Stomach (tissue), 9 donors: Measurements from ENCODE around the gene DAPK2. TPM values are rescaled to one million over a fixed set of nuclear protein-coding genes. Genes with fewer than 3 reads are reported as not detected.

ENCODE experiments used
- DNase-seq, 2 donors: peaks; one replicate each; pipeline versions ENCODE4 v3.0.0 to v3.0.0-alpha.2; 2013 to 2019
- H3K27ac ChIP-seq, 5 donors: fragments of 200-600 bp in 4 of 5; sonication (generic) in 4 of 5; one replicate each; pipeline ENCODE4 v1.5.1; 2013 to 2019; ENCODE audit warnings: mild to moderate bottlenecking in 1 of 5, moderate library complexity in 1 of 5
- H3K27me3 ChIP-seq, 3 donors: fragments of 200-600 bp; sonication (generic); one replicate each; pipeline ENCODE4 v1.5.1; 2017 to 2019; ENCODE audit warnings: mixed run types in 1 of 3
- H3K36me3 ChIP-seq, 4 donors: fragments of 200-600 bp; sonication (generic); 1 replicate in 3 of 4; 2 replicates in 1 of 4; pipeline ENCODE4 v1.5.1; 2016 to 2019
- H3K4me1 ChIP-seq, 4 donors: fragments of 200-600 bp; sonication (generic); one replicate each; pipeline ENCODE4 v1.5.1; 2016 to 2019
- H3K4me3 ChIP-seq, 4 donors: fragments of 200-600 bp; sonication (generic) in 3 of 4; one replicate each; pipeline ENCODE4 v1.5.1; 2016 to 2019; ENCODE audit warnings: mild to moderate bottlenecking in 1 of 4
- H3K9me3 ChIP-seq, 4 donors: fragments of 200-600 bp; sonication (generic); one replicate each; pipeline ENCODE4 v1.5.1; 2016 to 2019
- EP300 ChIP-seq: sonication (generic); formaldehyde crosslinking; IDR thresholded peaks from one replicate; pipeline ENCODE4 v1.6.1; 2017; ENCODE audit warnings: antibody characterized with exemption
- POLR2A ChIP-seq, 4 donors: fragments of 450-650 bp; IDR thresholded peaks; one replicate each; pipeline ENCODE4 v1.6.1; 2016; ENCODE audit warnings: antibody characterized with exemption in 4 of 4, control low read depth in 2 of 4, mild to moderate bottlenecking in 1 of 4, moderate library complexity in 1 of 4
- POLR2AphosphoS5 ChIP-seq, 3 donors: sonication (generic); formaldehyde crosslinking; IDR thresholded peaks; one replicate each; pipeline ENCODE4 v1.6.1; 2016; ENCODE audit warnings: antibody characterized with exemption in 3 of 3
- WGBS, 5 donors: extraction: QIAGEN DNeasy Blood & Tissue Kit in 3 of 5; methylation state at CpG; one replicate each; pipeline versions ENCODE4 v1.1.5 to v1.1.7; 2013 to 2018; 5-methylcytosine and 5-hydroxymethylcytosine counted together
- intact Hi-C: fragments of 100-400 bp; cut with DNase I; formaldehyde crosslinking; loops from one replicate; pipeline ENCODE4 v1.15.1; 2023; ENCODE audit warnings: low total_unique reads
- polyA plus RNA-seq, 3 donors: library from polyadenylated mRNA; stranded (reverse); fragments of 200-250 nt; gene quantifications; one replicate each; pipeline ENCODE4 v1.2.3, GENCODE V29; 2013
- total RNA-seq, 5 donors: library from RNA; depleted of rRNA; stranded (reverse); fragments of >200 nt; gene quantifications; one replicate each; pipeline versions ENCODE4 v1.1.0 to v1.2.3, GENCODE V29; 2014 to 2016
- TF ChIP-seq, protein P1 (sequence below), 7 experiments: fragments of 450-650 bp in 4 of 7; fragments of 200-600 bp in 3 of 7; sonication (generic) in 3 of 7; IDR thresholded peaks; one replicate each; pipeline ENCODE4 v1.5.1; 2016 to 2019; ENCODE audit warnings: antibody characterized with exemption in 7 of 7, control low read depth in 2 of 7, mild to moderate bottlenecking in 1 of 7
- donor health status: healthy with polysubstance abuse.
- donor health status: Bipolar disorder and iron deficiency.
- donor health status: healthy.

DAPK2 gene
- total and polyA plus RNA-seq, 8 donors: 5.2 to 178 (median 16.6) TPM

DNA sequence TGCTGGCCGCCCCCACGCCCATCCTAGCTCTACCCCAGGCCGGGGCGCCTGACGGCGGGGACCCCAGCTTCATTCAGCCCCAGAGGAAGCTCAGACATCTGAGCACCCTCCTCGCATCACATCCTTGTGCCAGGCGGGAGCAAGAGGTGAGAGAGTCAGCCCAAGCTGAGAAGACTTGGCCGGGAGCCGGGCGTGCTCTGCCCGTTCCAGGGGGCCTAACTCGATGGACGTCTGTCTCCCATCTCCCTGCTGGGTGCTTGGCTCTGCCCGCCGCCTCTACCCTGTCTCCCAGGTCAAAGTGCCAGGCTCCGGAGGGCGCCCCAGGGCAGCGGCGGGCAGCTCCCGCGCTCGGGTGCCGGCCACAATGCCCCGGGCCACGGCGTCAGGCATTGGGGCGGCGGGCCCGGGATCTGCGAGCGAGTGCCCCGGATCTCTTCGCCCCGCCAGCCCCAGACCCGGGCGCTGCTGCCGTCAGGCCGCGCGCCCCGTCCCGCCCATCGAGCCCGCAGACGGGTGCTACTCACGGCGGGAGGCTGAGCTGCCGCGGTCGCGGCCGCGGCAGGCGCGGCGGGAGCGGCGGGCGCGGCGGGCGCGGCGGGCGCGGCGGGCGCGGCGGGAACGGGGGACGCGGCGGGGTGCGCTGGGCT lies 388 bp downstream of the DAPK2 start:
- 11 to 88% (median 15%) methylated on average over 4 to 76 of the region's 76 CpGs for WGBS, 5 donors
- intact Hi-C loops: loop anchor here (5.0 kb wide), 1 partner anchor 99 kb away; no protein-coding TSS in a partner anchor
- peaks cover 21 to 51% (median 24%) of the 10 kb centered on the region in 4 donors for H3K4me1 ChIP-seq
- H3K27ac ChIP-seq: peak overlapping the region; percentile 16 to 83 (median 68)
- peak overlapping the region; percentile 57 to 78 (median 62) for H3K4me3 ChIP-seq
- H3K36me3 ChIP-seq: no peaks in the 10 kb centered on the region
- H3K27me3 ChIP-seq: peaks cover 0 to 5% (median 0%) of the 10 kb centered on the region in 3 donors
- TF ChIP-seq, protein P1, sequence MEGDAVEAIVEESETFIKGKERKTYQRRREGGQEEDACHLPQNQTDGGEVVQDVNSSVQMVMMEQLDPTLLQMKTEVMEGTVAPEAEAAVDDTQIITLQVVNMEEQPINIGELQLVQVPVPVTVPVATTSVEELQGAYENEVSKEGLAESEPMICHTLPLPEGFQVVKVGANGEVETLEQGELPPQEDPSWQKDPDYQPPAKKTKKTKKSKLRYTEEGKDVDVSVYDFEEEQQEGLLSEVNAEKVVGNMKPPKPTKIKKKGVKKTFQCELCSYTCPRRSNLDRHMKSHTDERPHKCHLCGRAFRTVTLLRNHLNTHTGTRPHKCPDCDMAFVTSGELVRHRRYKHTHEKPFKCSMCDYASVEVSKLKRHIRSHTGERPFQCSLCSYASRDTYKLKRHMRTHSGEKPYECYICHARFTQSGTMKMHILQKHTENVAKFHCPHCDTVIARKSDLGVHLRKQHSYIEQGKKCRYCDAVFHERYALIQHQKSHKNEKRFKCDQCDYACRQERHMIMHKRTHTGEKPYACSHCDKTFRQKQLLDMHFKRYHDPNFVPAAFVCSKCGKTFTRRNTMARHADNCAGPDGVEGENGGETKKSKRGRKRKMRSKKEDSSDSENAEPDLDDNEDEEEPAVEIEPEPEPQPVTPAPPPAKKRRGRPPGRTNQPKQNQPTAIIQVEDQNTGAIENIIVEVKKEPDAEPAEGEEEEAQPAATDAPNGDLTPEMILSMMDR (IDR thresholded peaks at IDR 0.05): no peak
- no peak for TF ChIP-seq POLR2AphosphoS5 (IDR thresholded peaks at IDR 0.05)
- TF ChIP-seq EP300: no peak
- no peak for TF ChIP-seq POLR2A (IDR thresholded peaks at IDR 0.05)
- DNase-seq: peak in 1 of 2 donors; percentile 27
- no peaks in the 10 kb centered on the region for H3K9me3 ChIP-seq

DNA sequence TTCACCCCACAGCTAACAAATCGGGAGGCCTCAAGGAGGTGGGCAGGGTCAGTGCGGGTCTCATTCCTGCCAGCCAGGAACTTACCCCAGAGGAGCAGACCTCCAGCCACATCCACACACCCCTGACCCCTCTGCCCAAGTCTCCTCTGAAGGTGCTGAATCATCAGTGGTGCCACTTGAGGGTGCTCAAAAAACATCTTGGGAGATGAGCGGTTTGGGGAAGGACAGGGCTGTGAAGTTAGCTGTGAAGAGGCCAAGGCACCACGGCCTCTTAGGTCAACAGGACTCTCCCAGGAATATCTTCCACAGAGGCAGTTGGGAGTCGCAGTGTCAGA lies 1.2 kb downstream of the DAPK2 start:
- Histone ChIP-seq H3K4me1 (peaks cover 15 to 43% (median 24%) of the 10 kb centered on the region in 4 donors), H3K27me3 (peaks cover 0 to 5% (median 0%) of the 10 kb centered on the region in 3 donors), H3K27ac (peak overlapping the region in 1 of 5 donors; percentile 26), H3K9me3 (no peaks in the 10 kb centered on the region), H3K36me3 (peaks cover 0 to under 1% (median 0%) of the 10 kb centered on the region in 4 donors), H3K4me3 (peak overlapping the region in 3 of 4 donors; percentile 58 to 78 (median 65))
- intact Hi-C loops: loop anchor here (5.0 kb wide), 1 partner anchor 98 kb away; no protein-coding TSS in a partner anchor
- DNase-seq: no peak
- WGBS, 5 donors: 69 to 85% (median 79%) methylated on average over 5 of the region's 5 CpGs
- no peak for TF ChIP-seq POLR2A (IDR thresholded peaks at IDR 0.05)
- TF ChIP-seq POLR2AphosphoS5 (IDR thresholded peaks at IDR 0.05): no peak
- TF ChIP-seq, protein P1 (IDR thresholded peaks at IDR 0.05): no peak
- no peak for TF ChIP-seq EP300

DNA sequence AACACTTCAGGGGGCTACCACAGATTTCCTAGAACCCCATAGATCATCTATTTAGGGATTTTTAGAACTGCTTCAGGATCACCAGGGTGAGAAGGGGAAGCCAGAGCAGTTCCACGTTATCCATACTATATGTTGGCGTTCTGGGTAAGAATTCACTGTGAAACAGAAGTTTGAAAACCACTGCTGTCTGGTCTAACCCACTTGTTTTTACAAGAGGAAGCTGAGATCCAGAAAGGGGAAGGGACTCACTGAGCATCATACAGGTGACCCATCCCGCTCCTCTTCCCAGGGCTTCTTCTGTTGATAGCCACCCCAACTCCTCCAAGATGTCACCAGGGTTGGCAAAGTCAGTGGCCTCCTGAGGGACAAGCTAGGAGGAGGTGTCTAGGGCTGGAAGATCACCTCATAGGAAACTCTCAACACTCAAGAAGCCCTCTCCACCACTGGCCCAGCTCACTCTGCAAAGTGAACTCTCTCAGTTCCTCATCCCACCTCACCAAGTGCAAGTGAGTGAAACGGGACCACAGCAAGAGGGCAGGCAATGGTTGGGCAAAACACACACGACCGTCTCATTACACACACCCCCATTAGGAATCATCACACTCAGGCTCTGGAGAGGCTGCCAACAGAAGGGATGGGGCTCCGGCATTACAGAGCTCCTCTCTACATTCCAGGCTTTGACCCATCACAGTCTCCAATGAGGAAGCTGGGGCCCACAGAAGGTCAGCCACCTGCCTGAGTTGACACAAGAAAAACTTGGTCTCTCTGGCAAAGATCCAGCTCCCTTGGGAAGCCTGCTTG lies 1.8 kb downstream of the DAPK2 start:
- 73 to 88% (median 83%) methylated on average over 6 to 7 of the region's 7 CpGs for WGBS, 5 donors
- H3K27ac ChIP-seq: peak overlapping the region in 2 of 5 donors; percentile 22 to 26
- peaks cover 0 to 6% (median 1%) of the 10 kb centered on the region in 4 donors for H3K36me3 ChIP-seq
- peaks cover 15 to 39% (median 24%) of the 10 kb centered on the region in 4 donors for H3K4me1 ChIP-seq
- no peaks in the 10 kb centered on the region for H3K9me3 ChIP-seq
- intact Hi-C loops: loop anchor here (5.0 kb wide), 1 partner anchor 97 kb away; no protein-coding TSS in a partner anchor
- peak overlapping the region in 3 of 4 donors; percentile 5 to 78 (median 58) for H3K4me3 ChIP-seq
- H3K27me3 ChIP-seq: peaks cover 0 to 5% (median 0%) of the 10 kb centered on the region in 3 donors
- TF ChIP-seq POLR2A (IDR thresholded peaks at IDR 0.05): no peak
- TF ChIP-seq, protein P1 (IDR thresholded peaks at IDR 0.05): no peak
- TF ChIP-seq POLR2AphosphoS5 (IDR thresholded peaks at IDR 0.05): no peak
- TF ChIP-seq EP300: no peak
- peak; percentile 31 to 64 for DNase-seq

DNA sequence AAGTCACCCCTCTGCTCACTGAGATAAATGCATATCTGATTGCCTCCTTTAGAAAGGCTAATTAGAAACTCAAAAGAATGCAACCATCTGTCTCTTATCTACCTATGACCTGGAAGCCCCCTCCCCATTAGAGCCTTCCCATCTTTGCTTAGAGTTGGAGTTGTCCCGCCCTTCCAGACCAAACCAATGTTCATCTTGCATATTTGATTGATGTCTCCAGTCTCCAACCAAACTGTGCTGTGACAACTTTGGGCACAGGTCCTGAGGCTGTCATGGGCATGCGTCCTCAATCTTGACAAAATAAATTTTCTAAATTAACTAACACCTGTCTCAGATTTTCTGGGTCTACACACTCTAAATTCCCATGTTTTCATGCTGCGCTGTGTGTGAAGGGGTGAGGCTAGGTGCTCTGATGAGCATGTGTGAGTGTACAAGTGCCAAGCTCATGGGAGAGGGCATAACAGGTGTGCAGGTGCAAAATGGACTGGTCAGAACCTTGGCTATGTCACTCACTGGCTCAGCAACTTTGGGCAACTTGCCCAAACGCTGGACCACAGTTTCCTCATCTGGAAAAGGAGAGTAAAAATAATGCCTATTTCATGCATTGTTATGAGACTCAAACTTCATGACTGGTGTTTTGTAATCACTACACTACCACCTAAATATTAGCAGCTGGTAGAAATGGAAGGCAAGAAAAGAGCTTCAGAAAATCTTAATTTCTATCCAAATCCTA lies 7.2 kb downstream of the DAPK2 start:
- no peaks in the 10 kb centered on the region for H3K9me3 ChIP-seq
- no peaks in the 10 kb centered on the region for H3K27me3 ChIP-seq
- intact Hi-C loops: no loop called here
- H3K27ac ChIP-seq: no peak overlapping the region
- TF ChIP-seq POLR2AphosphoS5 (IDR thresholded peaks at IDR 0.05) (no peak), POLR2A (IDR thresholded peaks at IDR 0.05) (no peak), EP300 (no peak)
- TF ChIP-seq, protein P1 (IDR thresholded peaks at IDR 0.05): no peak
- no peak for DNase-seq
- H3K4me1 ChIP-seq: no peaks in the 10 kb centered on the region
- peaks cover 0 to 29% (median 18%) of the 10 kb centered on the region in 4 donors for H3K36me3 ChIP-seq
- WGBS, 5 donors: 89 to 95% (median 94%) methylated on average over 4 of the region's 4 CpGs
- H3K4me3 ChIP-seq: no peak overlapping the region
